Dermis blood vessel endothelial cell (primary cell): Measurements from ENCODE around the gene WDR17. TPM values are rescaled to one million over a fixed set of nuclear protein-coding genes. Genes with fewer than 3 reads are reported as not detected.
"Not testable (repeated sequence)": the region's sequence is repeated elsewhere in the genome, so short reads cannot be mapped to it uniquely, and the experiment has no call there.

ENCODE experiments used
- DNase-seq: peaks from one replicate; pipeline ENCODE4 v3.0.0; 2010
- total RNA-seq: library from RNA; depleted of rRNA; stranded (reverse); fragments of >200 nt; gene quantifications from 2 replicates; pipeline ENCODE4 v1.2.3, GENCODE V29; 2014

WDR17 gene
- total RNA-seq, 1 donor from 2014 or later: 0.51 TPM

DNA sequence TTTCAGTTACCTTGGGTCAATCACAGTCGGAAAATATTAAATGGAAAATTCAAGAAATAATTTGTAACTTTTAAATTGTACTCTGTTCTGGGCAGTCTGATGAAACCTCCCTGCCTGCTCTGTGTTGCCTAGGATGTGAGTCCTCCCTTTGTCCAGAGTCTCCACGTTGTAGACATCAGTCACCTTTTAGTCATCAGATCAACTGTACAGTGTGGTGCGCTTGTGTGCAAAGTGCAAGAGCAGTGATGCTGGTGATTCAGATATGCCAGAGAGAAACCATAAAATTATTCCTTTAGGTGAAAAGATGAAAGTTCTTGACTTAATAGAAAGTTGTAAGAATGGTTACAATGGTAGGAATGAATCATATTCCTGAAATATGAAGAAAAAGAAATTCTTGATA, 128.3 kb downstream of the WDR17 start:
- peak; percentile 20 for DNase-seq

DNA sequence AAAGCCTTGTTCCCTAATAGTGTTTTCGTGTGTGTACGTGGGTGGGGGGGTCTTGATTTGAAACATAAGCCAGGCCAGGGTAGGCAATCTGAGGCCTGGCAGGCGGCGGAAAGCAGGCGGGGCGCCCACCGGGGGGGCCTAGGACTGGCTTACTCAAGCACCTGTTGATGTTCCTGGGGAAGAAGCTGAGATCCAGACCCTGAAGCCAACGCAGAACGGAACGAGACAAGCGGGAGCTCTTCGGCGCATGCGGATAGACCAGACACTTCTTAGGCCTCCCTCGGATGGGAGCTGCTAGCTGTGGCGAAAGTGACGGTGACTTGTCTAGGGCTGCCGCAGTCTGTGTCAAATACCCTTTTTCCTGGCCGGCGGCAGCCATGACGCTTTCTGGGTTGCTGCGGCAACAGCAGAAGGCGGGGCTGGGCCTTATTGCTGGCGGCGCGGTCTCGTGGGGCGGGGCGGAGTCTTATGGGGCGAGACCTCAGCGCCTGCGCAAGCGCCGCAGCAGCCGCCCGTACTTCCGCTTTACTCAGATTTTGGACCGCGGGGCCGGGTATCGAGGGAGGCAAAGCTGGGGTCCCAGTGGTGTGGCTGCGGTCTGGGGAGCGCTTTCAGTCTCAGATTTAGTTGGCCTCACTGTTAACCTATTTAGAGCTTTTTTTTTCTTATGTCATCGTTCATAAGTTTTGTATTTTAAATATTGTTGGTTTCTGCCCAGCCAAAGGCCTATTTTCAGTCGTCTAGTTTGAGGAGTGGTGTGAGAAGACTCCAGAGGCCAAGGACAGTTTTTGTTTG, 129.7 kb downstream of the WDR17 start, which contains the start of gene SPATA4:
SPATA4 (minus strand) TSS at position 402 of the 795 bp plus-strand sequence; CDS start at position 379, 23 bp downstream.
- peak; percentile 94 for DNase-seq

DNA sequence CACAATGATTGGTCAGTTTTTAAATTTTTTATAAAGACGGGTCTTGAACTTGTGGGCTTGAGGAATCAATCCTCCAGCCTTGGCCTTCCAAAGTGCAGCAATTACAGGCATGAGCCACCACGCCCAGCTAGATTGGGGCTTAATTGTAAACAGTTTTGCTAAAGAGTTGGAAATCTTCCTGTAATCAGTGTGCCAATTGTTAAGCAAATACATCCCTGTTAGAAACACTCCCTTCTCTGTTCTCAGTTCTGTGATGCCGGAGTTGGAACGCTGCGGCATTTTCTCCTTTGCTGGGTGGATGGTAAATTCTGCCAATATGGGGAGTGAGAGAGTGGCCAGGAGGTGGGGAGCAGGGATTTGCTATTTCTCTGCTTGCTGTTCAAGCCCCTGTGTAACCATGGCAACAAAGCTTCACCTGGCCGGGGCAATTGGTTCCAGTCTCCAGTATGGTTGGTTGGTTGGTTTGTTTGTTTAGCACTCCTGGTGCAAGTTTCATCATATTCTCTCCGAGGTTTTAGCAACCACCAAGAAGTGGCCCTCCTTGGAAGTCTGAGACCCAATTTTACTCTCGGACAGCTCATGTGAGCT, 132.8 kb downstream of the WDR17 start:
- DNase-seq: no peak

DNA sequence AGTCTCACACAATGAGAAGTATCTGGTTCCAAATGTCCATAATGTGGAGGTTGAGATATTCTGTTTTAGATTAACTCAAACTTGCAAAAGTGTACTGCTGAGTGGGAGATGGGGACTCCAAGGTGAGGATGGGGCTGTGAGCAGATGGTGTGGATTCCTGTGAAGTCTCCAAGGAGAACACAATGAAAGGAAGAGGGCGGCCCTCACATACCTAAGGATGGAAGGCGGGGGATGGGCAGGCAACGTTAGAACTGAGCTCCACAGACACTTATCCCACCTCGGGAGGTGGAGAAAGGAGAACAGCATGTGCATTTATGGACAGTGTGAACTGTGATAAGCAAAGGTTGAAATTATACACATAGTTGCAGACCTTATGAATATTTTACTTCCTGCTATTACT, 139.7 kb downstream of the WDR17 start:
- DNase-seq: no peak

DNA sequence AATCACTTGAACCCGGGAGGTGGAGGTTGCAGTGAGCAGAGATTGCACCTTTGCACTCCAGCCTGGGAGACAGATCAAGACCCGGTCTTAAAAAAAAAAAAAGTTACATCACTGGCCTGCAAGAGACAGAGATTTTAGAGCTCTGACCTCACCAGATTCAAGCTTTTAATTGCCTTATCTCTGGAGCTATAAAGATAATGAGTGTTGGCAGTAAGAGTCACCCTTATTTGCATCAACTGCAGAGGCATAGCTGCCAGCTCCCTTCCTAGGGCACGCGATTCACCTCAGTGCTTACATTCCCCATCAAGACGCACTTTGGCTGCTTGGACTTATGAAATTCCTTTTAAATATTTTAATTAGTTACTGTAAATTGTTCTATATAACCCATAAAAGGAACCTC, 142.2 kb downstream of the WDR17 start:
- DNase-seq: no peak

DNA sequence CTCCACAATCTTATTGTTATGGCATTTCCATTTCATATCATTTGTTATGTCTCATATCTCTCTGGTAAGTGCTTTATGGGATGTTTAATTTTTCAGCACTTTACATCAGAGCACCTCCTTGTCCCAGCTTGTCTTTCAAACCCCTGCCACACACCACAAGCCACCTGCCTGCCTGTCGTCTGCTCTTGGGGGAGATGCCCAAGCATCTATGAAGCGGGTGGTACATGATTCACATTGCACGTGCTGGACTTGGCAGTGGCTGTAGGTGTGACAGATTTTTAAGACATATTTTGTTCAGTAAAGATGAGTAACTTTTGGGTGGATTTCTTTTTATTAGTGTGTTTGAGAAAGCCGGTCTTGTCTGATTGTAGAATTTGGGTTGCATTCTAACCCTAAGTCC, 143.9 kb downstream of the WDR17 start:
- DNase-seq: no peak

DNA sequence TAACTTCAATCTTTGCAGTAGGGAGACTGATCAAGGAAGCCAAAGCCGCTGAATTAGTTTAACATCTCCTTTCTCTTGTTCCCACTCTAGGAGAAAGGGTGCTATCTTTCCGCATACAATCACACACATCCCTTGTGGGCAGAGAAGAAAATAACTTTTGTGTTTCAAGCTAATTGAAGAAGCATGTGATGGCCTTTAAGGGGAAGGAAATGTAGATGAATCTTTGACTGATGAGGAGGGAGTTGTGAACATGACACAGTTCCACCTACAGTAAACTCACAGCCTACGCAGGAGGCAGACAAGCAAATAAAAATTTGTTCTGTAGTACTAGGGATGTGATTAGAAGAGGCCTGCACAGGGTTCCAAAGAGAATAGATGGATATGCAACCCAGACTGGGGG, 144.5 kb downstream of the WDR17 start:
- no peak for DNase-seq

DNA sequence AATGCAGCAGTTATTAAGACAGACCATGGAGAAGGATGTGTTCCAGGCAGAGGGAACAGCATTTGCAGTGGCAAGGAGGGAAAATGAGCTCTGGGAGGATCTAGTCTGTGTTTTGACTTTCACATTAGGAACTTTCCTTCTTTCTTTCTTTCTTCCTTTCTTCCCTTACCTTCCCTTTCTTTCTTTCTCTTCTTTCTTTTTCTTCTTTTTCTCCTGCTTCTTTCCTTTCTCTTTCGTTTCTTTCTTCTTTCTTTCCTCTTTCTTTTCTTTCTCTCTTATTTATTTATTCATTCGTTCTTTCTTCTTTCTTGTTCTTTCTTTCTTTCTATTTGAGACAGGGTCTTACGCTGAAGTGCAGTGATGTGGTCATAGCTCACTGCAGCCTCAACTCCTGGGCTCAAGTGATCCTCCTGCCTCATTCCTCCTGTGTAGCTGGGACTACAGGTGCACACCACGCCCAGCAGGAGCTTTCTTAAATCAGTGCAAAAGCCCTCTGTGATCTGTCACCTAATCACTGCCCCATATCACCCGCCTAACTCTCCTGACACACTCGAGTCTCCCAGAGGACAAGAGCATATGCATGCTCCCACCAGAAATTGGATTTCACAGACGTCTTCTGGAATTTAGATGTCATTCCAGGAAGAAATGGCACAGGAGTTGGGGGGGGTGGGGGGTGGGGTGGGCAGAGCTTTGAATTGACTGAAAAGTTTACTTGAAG, 145.1 kb downstream of the WDR17 start:
- no peak for DNase-seq

DNA sequence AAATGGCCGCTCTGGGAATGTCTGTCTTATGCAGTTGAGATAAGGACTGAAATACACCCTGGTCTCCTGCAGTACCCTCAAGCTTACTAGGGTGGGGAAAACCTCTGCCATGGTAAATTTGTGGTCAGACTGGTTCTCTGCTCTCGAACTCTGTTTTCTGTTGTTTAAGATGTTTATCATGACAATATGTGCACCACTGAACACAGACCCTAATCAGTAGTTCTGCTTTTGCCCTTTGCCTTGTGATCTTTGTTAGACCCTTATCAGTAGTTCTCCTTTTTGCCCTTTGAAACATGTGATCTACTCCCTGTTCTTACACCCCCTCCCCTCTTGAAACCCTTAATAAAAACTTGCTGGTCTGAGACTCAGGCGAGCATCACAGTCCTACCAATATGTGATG, 146.7 kb downstream of the WDR17 start:
- not testable (repeated sequence) for DNase-seq

DNA sequence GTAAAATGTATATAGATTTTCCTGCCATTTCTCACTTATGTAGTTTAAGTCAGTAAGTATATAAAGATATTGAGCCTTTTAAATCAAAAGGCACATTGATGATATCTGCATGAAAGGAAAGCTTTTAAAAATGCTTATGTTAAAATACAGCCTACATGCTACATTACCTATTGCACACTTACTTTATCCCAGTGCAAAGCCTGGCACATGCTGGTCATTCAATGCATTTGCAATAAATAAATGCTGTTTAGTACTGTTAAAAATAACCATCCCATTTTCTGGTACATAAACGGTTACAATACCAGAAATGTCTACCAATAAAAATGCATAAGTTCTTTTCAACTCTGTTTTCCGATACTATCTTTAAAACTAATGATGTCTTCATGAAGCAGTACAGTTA, 151.9 kb downstream of the WDR17 start:
- no peak for DNase-seq

DNA sequence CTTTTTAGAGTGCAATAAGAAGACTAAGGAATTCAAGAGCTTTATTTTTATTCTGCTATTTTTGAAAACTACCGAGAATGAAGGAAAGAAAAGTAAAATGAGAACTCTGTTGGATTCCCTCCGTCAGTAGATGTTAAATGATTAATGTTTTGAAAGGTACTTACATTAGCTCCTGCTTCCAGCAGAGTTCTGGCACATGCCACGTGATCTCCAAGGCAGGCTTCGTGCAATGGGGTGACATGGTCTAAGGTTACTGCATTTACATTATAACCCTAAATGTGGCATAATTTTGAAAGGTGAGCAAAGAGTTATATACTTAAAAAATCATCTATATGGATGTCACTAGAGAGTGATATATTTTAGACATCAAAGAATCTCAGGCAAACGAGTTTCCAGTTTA, 156.5 kb downstream of the WDR17 start:
- DNase-seq: no peak

DNA sequence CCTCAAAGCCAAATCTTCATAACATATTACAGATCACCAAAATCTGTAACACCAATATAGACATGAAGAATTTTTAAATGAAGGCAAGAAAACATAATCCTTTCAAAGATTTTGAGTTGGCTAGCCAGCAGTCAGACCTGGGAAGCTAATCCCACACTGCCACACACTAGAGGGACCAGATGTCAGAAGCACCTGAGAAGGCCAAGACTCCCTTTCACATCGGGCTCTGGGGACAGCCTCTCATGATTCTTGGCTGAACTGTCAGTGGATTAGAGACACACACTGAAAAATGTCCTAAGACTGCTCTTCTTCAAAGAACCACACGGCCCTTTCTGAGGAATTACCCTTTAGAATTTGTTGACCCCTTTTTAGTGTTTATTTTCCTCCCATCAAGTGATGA, 157.9 kb downstream of the WDR17 start:
- DNase-seq: no peak

DNA sequence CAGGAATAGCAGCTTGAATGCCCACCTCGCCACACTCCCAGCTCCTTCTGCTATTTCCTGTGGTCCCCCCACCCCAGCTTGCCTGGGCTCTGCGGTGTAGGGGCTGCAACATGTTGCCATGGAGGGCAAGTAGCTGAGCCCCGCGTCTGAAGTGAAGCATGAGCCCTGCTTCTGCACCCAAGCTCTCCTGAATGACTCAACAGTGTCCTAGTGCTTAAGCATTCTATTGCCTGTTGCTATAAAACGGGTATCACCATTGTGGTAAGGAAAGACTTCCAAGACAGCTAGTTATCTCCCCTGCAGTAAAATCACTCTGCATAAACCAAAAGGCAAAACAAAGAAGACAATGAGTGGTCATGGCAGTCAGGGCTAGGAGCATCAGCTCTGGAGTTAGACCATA, 161.1 kb downstream of the WDR17 start:
- no peak for DNase-seq

DNA sequence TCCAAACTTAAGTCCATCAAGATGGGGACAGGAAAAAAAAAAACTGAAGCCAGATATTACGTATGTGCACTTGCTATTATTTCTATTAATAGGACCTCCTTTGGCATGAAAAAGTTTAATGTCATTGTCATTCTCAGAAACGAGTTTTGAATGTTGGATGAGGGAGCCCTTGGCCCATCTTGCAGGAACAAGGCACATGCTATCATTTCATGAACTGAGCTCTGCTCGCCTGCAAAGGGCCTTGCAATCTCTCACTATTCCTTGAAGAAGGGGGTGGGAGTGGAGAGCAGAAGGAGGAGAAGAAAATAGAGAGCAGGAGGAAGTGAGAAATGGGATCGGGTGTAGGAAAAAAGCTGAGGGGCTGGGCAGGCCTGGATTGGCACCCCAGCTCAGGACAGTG, 164.0 kb downstream of the WDR17 start:
- DNase-seq: no peak

Other genes starting within 250 kb of the WDR17 start
- gene SPATA4, start 129.7 kb downstream of the WDR17 start, total RNA-seq: not detected in 2 replicates
- not detected in 2 replicates for gene ASB5, start 203.4 kb downstream of the WDR17 start, total RNA-seq